Measurements from ENCODE around the gene ABCA2.
"Not testable (repeated sequence)": the region's sequence is repeated elsewhere in the genome, so short reads cannot be mapped to it uniquely, and the experiment has no call there.

The ABCA2 gene

GRCh38 chr9:137009217-137009616 lies 18.8 kb downstream of the ABCA2 start:
- TF ChIP-seq, protein P1, sequence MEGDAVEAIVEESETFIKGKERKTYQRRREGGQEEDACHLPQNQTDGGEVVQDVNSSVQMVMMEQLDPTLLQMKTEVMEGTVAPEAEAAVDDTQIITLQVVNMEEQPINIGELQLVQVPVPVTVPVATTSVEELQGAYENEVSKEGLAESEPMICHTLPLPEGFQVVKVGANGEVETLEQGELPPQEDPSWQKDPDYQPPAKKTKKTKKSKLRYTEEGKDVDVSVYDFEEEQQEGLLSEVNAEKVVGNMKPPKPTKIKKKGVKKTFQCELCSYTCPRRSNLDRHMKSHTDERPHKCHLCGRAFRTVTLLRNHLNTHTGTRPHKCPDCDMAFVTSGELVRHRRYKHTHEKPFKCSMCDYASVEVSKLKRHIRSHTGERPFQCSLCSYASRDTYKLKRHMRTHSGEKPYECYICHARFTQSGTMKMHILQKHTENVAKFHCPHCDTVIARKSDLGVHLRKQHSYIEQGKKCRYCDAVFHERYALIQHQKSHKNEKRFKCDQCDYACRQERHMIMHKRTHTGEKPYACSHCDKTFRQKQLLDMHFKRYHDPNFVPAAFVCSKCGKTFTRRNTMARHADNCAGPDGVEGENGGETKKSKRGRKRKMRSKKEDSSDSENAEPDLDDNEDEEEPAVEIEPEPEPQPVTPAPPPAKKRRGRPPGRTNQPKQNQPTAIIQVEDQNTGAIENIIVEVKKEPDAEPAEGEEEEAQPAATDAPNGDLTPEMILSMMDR (IDR thresholded peaks at IDR 0.05; ENCODE audit: control insufficient read depth, insufficient read depth, low read depth, low read length, missing control alignments) = no peak
- no peak overlapping the region for H3K4me3 ChIP-seq (ENCODE audit: control insufficient read depth, low read depth, low read length)
- no peak for DNase-seq (ENCODE audit: low read depth)

DNA sequence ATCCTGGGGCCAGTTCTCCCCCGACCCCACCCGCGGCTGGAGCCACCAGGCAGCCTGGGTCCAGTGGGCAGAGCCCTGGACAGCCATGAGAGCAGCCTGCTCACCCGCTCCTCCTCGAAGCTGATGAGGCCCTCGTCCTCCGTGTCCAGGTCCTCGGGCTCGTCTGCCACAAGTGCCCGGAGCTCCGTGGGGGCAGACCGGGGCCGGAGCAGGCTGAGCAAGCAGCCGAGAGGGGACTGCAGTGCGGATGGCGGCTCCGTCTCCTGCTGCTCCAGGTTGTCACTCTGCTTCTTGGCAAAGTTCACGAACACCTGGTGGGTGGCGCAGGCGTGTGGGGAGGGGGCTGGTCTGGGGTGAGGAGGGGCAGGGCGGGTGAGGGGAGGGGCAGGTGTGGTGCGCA lies 19.7 kb downstream of the ABCA2 start:
- no peak for DNase-seq (ENCODE audit: low read depth)
- no peak overlapping the region for H3K4me3 ChIP-seq (ENCODE audit: control insufficient read depth, low read depth, low read length)
- TF ChIP-seq, protein P1 (IDR thresholded peaks at IDR 0.05; ENCODE audit: control insufficient read depth, insufficient read depth, low read depth, low read length, missing control alignments) = no peak

DNA sequence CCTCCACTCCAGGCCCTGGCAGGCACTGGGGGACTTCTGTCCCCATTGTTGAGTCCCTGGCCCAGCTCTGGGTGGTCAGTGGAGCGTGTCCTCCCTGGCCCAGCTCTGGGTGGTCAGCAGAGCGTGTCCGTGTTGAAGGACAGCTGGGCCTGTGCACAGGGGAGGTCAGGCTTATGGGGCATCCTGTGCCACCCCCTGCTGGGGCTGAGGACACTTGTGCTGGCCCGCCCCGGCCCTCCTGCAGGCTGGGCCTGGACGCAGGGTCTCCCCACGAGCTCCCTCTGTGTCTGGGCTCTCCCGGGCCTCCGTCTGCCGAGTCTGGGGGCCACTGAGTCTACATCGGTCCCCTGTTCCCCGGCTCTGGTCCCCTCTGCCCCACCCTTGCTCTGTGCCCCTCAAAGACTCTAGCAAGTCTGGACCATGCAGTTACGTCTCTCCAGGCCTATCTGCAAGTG lies 20.2 kb downstream of the ABCA2 start:
- DNase-seq (ENCODE audit: low read depth) = no peak
- no peak overlapping the region for H3K4me3 ChIP-seq (ENCODE audit: control insufficient read depth, low read depth, low read length)
- TF ChIP-seq, protein P1 (IDR thresholded peaks at IDR 0.05; ENCODE audit: control insufficient read depth, insufficient read depth, low read depth, low read length, missing control alignments) = no peak

- TF ChIP-seq, protein P1 (IDR thresholded peaks at IDR 0.05; ENCODE audit: control insufficient read depth, insufficient read depth, low read depth, low read length, missing control alignments) = no peak
- H3K4me3 ChIP-seq (ENCODE audit: control insufficient read depth, low read depth, low read length) = no peak overlapping the region
- no peak for DNase-seq (ENCODE audit: low read depth)
Measured at GRCh38 chr9:137007108-137007815, 20.8 kb downstream of the ABCA2 start.

GRCh38 chr9:137006116-137007003 lies 21.7 kb downstream of the ABCA2 start:
- TF ChIP-seq, protein P1 (IDR thresholded peaks at IDR 0.05; ENCODE audit: control insufficient read depth, insufficient read depth, low read depth, low read length, missing control alignments) = no peak
- no peak overlapping the region for H3K4me3 ChIP-seq (ENCODE audit: control insufficient read depth, low read depth, low read length)
- no peak for DNase-seq (ENCODE audit: low read depth)

- not testable (repeated sequence) for DNase-seq (ENCODE audit: low read depth); H3K4me3 ChIP-seq (ENCODE audit: control insufficient read depth, low read depth, low read length)
- TF ChIP-seq, protein P1 (IDR thresholded peaks at IDR 0.05; ENCODE audit: control insufficient read depth, insufficient read depth, low read depth, low read length, missing control alignments) = peak; percentile 47
Measured at GRCh38 chr9:137004285-137004684, 23.8 kb downstream of the ABCA2 start.
